ENCODE data around the gene TSSK3. TPM values are rescaled to one million over a fixed set of nuclear protein-coding genes. Genes with fewer than 3 reads are reported as not detected.
A peak's percentile ranks its signal among the peaks of the same experiment; 100 is the strongest.

TSSK3 gene
- total RNA-seq, 1 experiment from 2014 or later, result 2.9 TPM

- Mint-ChIP-seq H3K27ac (no peak overlapping the region), H3K4me3 (no peak overlapping the region), H3K27me3 (ENCODE audit: low read depth) (no peaks in the 10 kb centered on the region), H3K36me3 (peaks cover 71% of the 10 kb centered on the region), H3K4me1 (peaks cover 29% of the 10 kb centered on the region), H3K9me3 (no peaks in the 10 kb centered on the region)
- no peak for DNase-seq (ENCODE audit: low spot score)
- TF ChIP-seq MYBL2 (CRISPR knock-in tag; IDR thresholded peaks at IDR 0.05) (no peak), PRRX2 (CRISPR knock-in tag; IDR thresholded peaks at IDR 0.05) (no peak), JUN (CRISPR knock-in tag; IDR thresholded peaks at IDR 0.05) (no peak), CREB1 (CRISPR knock-in tag; IDR thresholded peaks at IDR 0.05) (no peak), ESRRA (CRISPR knock-in tag; IDR thresholded peaks at IDR 0.05; ENCODE audit: borderline replicate concordance) (no peak), TP53 (CRISPR knock-in tag; IDR thresholded peaks at IDR 0.05) (no peak), EMX1 (CRISPR knock-in tag; IDR thresholded peaks at IDR 0.05) (no peak), HMGXB4 (CRISPR knock-in tag; IDR thresholded peaks at IDR 0.05) (no peak), ATF6 (CRISPR knock-in tag; IDR thresholded peaks at IDR 0.05) (no peak)
- ATAC-seq, result no peak
- ChIA-PET POLR2A (no interaction called here), CTCF (no interaction called here)
Measured at GRCh38 chr1:32329931-32330466, 32.3 kb upstream of the TSSK3 start.

- Mint-ChIP-seq H3K36me3 (peaks cover 65% of the 10 kb centered on the region), H3K4me3 (no peak overlapping the region), H3K4me1 (peaks cover 29% of the 10 kb centered on the region), H3K9me3 (no peaks in the 10 kb centered on the region), H3K27me3 (ENCODE audit: low read depth) (no peaks in the 10 kb centered on the region), H3K27ac (no peak overlapping the region)
- TF ChIP-seq CREM (CRISPR knock-in tag; IDR thresholded peaks at IDR 0.05) (no peak), SP1 (CRISPR knock-in tag; conservative IDR thresholded peaks at IDR 0.05) (no peak), NFATC4 (CRISPR knock-in tag; IDR thresholded peaks at IDR 0.05) (0 out of 2 replicates have a peak, but pooled peaks have one; percentile 39), IRF1 (CRISPR knock-in tag; IDR thresholded peaks at IDR 0.05) (no peak), FOXJ3 (CRISPR knock-in tag; IDR thresholded peaks at IDR 0.05; ENCODE audit: borderline replicate concordance) (no peak), ZNF121 (CRISPR knock-in tag; IDR thresholded peaks at IDR 0.05) (no peak), ATF6 (CRISPR knock-in tag; IDR thresholded peaks at IDR 0.05) (no peak), ZNF138 (CRISPR knock-in tag; conservative IDR thresholded peaks at IDR 0.05) (no peak)
- POLR2A ChIA-PET, result interaction anchor here (1.4 kb wide), 1 partner anchor 82 kb away, joined by 5 read pairs; no protein-coding TSS in a partner anchor
- DNase-seq (ENCODE audit: low spot score) (no peak), ATAC-seq (no peak)
- CTCF ChIA-PET, result interaction anchor here (3.0 kb wide), 1 partner anchor 115 kb away, joined by 16 read pairs; no protein-coding TSS in a partner anchor
Measured at GRCh38 chr1:32330558-32331151, 31.7 kb upstream of the TSSK3 start.

- ATAC-seq, result no peak
- Mint-ChIP-seq H3K4me1 (peaks cover 29% of the 10 kb centered on the region), H3K9me3 (no peaks in the 10 kb centered on the region), H3K4me3 (no peak overlapping the region), H3K36me3 (peaks cover 61% of the 10 kb centered on the region), H3K27ac (peak overlapping the region; percentile 94), H3K27me3 (ENCODE audit: low read depth) (no peaks in the 10 kb centered on the region)
- TF ChIP-seq NFATC4 (CRISPR knock-in tag; IDR thresholded peaks at IDR 0.05) (0 out of 2 replicates have a peak, but pooled peaks have one; percentile 35), CREM (CRISPR knock-in tag; IDR thresholded peaks at IDR 0.05) (no peak)
- ChIA-PET POLR2A (interaction anchor here (0.6 to 1.8 kb wide), 6 partner anchors 9 to 382 kb away, joined by 3 to 9 read pairs (median 4); no protein-coding TSS in a partner anchor), CTCF (interaction anchor here (1.1 to 3.0 kb wide), 3 partner anchors 10 to 116 kb away, joined by 5 to 16 read pairs (median 5); no protein-coding TSS in a partner anchor)
- no peak for DNase-seq (ENCODE audit: low spot score)
Measured at GRCh38 chr1:32331549-32331948, 30.8 kb upstream of the TSSK3 start.
